Transverse colon (tissue), 3 donors: ENCODE data around the gene LILRB2.
"Not testable (repeated sequence)": the region's sequence is repeated elsewhere in the genome, so short reads cannot be mapped to it uniquely, and the experiment has no call there.

Experiments used
- EP300 ChIP-seq: sonication (generic); formaldehyde crosslinking; IDR thresholded peaks from one replicate; pipeline ENCODE4 v1.6.1; 2017; ENCODE audit warnings: antibody characterized with exemption, low read depth
- TF ChIP-seq, protein P1 (sequence below), 5 experiments: fragments of 200-600 bp in 3 of 5; fragments of 450-650 bp in 2 of 5; sonication (generic) in 3 of 5; IDR thresholded peaks; 1 replicate in 2 of 5; 2 replicates in 3 of 5; pipeline ENCODE4 v1.5.1; 2016 to 2017; ENCODE audit warnings: antibody characterized with exemption in 5 of 5, inconsistent platforms in 3 of 5, mild to moderate bottlenecking in 2 of 5, moderate library complexity in 1 of 5

DNA sequence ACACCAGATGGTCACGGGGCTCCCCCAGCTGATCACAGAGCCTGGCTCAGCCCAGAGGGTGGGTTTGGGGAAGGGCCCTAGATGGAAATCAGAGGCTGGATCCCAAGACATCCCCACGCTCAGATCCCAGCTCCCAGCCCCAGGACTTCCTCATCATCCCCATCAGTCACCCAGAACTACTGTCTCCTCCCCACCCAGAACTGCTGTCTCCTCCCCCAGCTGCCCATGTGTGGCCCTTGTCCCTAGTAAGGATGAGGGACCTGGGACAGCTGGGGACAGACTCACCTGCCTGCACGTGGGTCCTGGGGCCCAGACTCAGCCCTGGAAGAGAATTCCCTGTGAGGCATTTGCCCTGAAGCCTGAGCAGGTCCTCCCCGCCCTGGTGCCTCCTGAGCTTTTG lies 38.7 kb downstream of the LILRB2 start:
- not testable (repeated sequence) for TF ChIP-seq EP300
- TF ChIP-seq, protein P1, sequence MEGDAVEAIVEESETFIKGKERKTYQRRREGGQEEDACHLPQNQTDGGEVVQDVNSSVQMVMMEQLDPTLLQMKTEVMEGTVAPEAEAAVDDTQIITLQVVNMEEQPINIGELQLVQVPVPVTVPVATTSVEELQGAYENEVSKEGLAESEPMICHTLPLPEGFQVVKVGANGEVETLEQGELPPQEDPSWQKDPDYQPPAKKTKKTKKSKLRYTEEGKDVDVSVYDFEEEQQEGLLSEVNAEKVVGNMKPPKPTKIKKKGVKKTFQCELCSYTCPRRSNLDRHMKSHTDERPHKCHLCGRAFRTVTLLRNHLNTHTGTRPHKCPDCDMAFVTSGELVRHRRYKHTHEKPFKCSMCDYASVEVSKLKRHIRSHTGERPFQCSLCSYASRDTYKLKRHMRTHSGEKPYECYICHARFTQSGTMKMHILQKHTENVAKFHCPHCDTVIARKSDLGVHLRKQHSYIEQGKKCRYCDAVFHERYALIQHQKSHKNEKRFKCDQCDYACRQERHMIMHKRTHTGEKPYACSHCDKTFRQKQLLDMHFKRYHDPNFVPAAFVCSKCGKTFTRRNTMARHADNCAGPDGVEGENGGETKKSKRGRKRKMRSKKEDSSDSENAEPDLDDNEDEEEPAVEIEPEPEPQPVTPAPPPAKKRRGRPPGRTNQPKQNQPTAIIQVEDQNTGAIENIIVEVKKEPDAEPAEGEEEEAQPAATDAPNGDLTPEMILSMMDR (IDR thresholded peaks at IDR 0.05), result not testable (repeated sequence)
